ENCODE results near the gene ADGRL3. TPM values are rescaled to one million over a fixed set of nuclear protein-coding genes. Genes with fewer than 3 reads are reported as not detected.

The ADGRL3 gene
- total and polyA plus RNA-seq, 7 donors = 0.06 to 2.8 (median 0.42) TPM

GRCh38 chr4:61714387-61714911, 514.3 kb downstream of the ADGRL3 start:
- no peak for ATAC-seq
- 46 to 52% (median 51%) methylated on average over 4 of the region's 4 CpGs for WGBS, 3 donors

GRCh38 chr4:61716426-61716825, 516.3 kb downstream of the ADGRL3 start:
- DNase-seq (no peak), ATAC-seq (no peak)
- Histone ChIP-seq H3K4me1 (no peaks in the 10 kb centered on the region), H3K27me3 (ENCODE audit: insufficient read depth in 3 of 3, low read length in 2 of 3) (no peaks in the 10 kb centered on the region), H3K27ac (no peak overlapping the region), H3K9me3 (no peaks in the 10 kb centered on the region), H3K4me3 (no peak overlapping the region), H3K36me3 (ENCODE audit: insufficient read depth in 1 of 2, low read depth in 1 of 2) (no peaks in the 10 kb centered on the region)
- intact Hi-C loops (cut with DNase I) = no loop called here
- 84 to 88% (median 85%) methylated on average over 6 of the region's 6 CpGs for WGBS, 3 donors
- TF ChIP-seq, protein P1, sequence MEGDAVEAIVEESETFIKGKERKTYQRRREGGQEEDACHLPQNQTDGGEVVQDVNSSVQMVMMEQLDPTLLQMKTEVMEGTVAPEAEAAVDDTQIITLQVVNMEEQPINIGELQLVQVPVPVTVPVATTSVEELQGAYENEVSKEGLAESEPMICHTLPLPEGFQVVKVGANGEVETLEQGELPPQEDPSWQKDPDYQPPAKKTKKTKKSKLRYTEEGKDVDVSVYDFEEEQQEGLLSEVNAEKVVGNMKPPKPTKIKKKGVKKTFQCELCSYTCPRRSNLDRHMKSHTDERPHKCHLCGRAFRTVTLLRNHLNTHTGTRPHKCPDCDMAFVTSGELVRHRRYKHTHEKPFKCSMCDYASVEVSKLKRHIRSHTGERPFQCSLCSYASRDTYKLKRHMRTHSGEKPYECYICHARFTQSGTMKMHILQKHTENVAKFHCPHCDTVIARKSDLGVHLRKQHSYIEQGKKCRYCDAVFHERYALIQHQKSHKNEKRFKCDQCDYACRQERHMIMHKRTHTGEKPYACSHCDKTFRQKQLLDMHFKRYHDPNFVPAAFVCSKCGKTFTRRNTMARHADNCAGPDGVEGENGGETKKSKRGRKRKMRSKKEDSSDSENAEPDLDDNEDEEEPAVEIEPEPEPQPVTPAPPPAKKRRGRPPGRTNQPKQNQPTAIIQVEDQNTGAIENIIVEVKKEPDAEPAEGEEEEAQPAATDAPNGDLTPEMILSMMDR (IDR thresholded peaks at IDR 0.05) = no peak

More at GRCh38 chr4:61714387-61714911, 514.3 kb downstream of the ADGRL3 start:
- TF ChIP-seq, protein P1 (IDR thresholded peaks at IDR 0.05) = no peak
- Histone ChIP-seq H3K27ac (no peak overlapping the region), H3K36me3 (ENCODE audit: insufficient read depth in 1 of 2, low read depth in 1 of 2) (no peaks in the 10 kb centered on the region), H3K4me1 (no peaks in the 10 kb centered on the region), H3K4me3 (no peak overlapping the region), H3K27me3 (ENCODE audit: insufficient read depth in 3 of 3, low read length in 2 of 3) (no peaks in the 10 kb centered on the region), H3K9me3 (no peaks in the 10 kb centered on the region)
- DNase-seq = no peak
- intact Hi-C loops (cut with DNase I) = no loop called here

GRCh38 chr4:61723492-61723891, 523.4 kb downstream of the ADGRL3 start:
- Histone ChIP-seq H3K27me3 (ENCODE audit: insufficient read depth in 3 of 3, low read length in 2 of 3) (no peaks in the 10 kb centered on the region), H3K4me1 (no peaks in the 10 kb centered on the region), H3K4me3 (no peak overlapping the region), H3K9me3 (no peaks in the 10 kb centered on the region), H3K27ac (no peak overlapping the region), H3K36me3 (ENCODE audit: insufficient read depth in 1 of 2, low read depth in 1 of 2) (no peaks in the 10 kb centered on the region)
- TF ChIP-seq, protein P1 (IDR thresholded peaks at IDR 0.05) = no peak
- WGBS, 3 donors = 93 to 97% (median 96%) methylated on average over 7 of the region's 7 CpGs
- ATAC-seq (no peak), DNase-seq (no peak)
- intact Hi-C loops (cut with DNase I) = no loop called here

- TF ChIP-seq, protein P1 (IDR thresholded peaks at IDR 0.05) = no peak
- intact Hi-C loops (cut with DNase I) = no loop called here
- Histone ChIP-seq H3K4me1 (no peaks in the 10 kb centered on the region), H3K27ac (no peak overlapping the region), H3K36me3 (ENCODE audit: insufficient read depth in 1 of 2, low read depth in 1 of 2) (no peaks in the 10 kb centered on the region), H3K27me3 (ENCODE audit: insufficient read depth in 3 of 3, low read length in 2 of 3) (no peaks in the 10 kb centered on the region), H3K4me3 (no peak overlapping the region), H3K9me3 (no peaks in the 10 kb centered on the region)
- 24 to 55% (median 33%) methylated on average over 2 of the region's 2 CpGs for WGBS, 3 donors
- ATAC-seq (no peak), DNase-seq (no peak)
These were observed 527.2 kb downstream of the ADGRL3 start for GRCh38 chr4:61727286-61727685.

DNA sequence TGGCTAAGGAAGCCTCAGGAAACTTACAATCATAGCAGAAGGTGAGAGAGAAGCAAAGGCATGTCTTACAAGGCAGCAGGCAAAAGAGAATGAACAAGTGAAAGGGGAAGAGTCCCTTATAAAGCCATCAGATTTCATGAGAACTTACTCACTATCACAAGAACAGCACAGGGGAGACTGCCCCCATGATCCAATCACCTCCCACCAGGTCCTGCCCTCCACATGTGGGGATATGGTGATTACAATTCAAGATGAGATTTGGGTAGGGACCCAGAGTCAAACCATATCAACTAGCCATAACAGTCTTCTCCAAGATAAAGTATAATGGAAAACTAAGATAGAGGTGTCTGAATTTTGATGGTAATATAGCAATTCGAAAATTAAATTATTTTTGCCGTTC, 534.3 kb downstream of the ADGRL3 start:
- Histone ChIP-seq H3K36me3 (ENCODE audit: insufficient read depth in 1 of 2, low read depth in 1 of 2) (no peaks in the 10 kb centered on the region), H3K27ac (no peak overlapping the region), H3K4me1 (no peaks in the 10 kb centered on the region), H3K27me3 (ENCODE audit: insufficient read depth in 3 of 3, low read length in 2 of 3) (no peaks in the 10 kb centered on the region), H3K4me3 (no peak overlapping the region), H3K9me3 (no peaks in the 10 kb centered on the region)
- TF ChIP-seq, protein P1 (IDR thresholded peaks at IDR 0.05) = no peak
- intact Hi-C loops (cut with DNase I) = no loop called here
- ATAC-seq = no peak
- WGBS, 3 donors = 92 to 98% (median 95%) methylated on average over 2 of the region's 2 CpGs
- DNase-seq = no peak

Measured in psoas muscle (tissue), 8 donors.